Stomach smooth muscle (tissue), 2 donors: ENCODE measurements around the gene TMCC2.
"Not testable (repeated sequence)": the region's sequence is repeated elsewhere in the genome, so short reads cannot be mapped to it uniquely, and the experiment has no call there.

Experiments
- H3K27ac ChIP-seq: one replicate; pipeline ENCODE4 v1.7.0; 2013; ENCODE audit warnings: mild to moderate bottlenecking, low read length, inconsistent platforms
- H3K27me3 ChIP-seq, 2 donors: one replicate each; pipeline ENCODE4 v1.7.0; 2013; ENCODE audit warnings: low read length in 2 of 2; ENCODE audit not compliant: insufficient read depth in 2 of 2, control insufficient read depth in 1 of 2
- H3K36me3 ChIP-seq, 2 donors: one replicate each; pipeline ENCODE4 v1.7.0; 2013; ENCODE audit warnings: low read length in 2 of 2; ENCODE audit not compliant: control insufficient read depth in 2 of 2, insufficient read depth in 2 of 2
- H3K4me1 ChIP-seq: one replicate; pipeline ENCODE4 v1.7.0; 2013; ENCODE audit warnings: low read length; ENCODE audit not compliant: control insufficient read depth, insufficient read depth
- H3K4me3 ChIP-seq, 2 donors: one replicate each; pipeline ENCODE4 v1.7.0; 2013; ENCODE audit warnings: low read length in 2 of 2
- H3K9ac ChIP-seq, 2 donors: one replicate each; pipeline ENCODE4 v1.7.0; 2013; ENCODE audit warnings: low read length in 2 of 2, mild to moderate bottlenecking in 1 of 2
- H3K9me3 ChIP-seq, 2 donors: one replicate each; pipeline ENCODE4 v1.7.0; 2013; ENCODE audit warnings: low read length in 2 of 2; ENCODE audit not compliant: control insufficient read depth in 2 of 2
- donor health status: healthy.
- donor health status: Pancreatic carcinoma.

The TMCC2 gene

DNA sequence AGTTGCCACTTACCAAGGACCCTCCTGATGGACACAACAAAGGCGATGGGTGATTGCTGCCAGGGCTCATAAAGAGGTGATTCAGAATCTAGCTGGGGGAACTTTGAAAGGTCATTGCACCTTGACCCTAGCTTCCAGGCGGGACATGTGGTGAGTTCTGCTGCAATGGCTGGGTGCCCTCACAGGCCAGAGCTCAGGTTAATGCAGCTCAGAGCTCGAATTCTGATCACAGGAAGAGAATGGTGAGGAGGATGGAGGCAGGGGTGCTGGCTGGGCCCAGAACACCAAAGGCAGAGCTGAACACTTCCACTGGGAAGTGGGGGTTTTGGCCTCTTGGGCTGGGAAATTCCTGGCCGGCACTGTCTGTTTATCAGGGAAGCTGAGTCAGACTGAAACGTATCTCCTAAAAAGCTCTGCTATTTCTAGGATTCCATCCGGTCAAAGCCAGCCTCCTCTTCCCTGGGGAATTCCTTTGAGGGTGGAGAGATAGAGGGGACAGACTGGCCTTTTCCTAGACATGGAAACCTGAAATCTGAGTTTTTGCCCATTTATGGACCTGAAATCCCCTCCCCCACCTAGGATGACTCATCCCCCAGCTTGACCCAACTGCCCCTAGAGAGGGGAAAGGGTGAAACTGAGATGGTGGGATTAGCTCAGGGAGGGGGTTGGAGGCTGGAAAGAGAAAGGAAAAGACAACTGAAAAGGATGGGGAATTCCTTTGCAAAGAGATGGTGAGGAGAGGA, 66.6 kb downstream of the TMCC2 start:
- Histone ChIP-seq H3K27ac (peak overlapping the region; percentile 11), H3K9me3 (no peaks in the 10 kb centered on the region), H3K4me1 (peaks cover 7% of the 10 kb centered on the region), H3K27me3 (no peaks in the 10 kb centered on the region), H3K9ac (no peak overlapping the region), H3K36me3 (no peaks in the 10 kb centered on the region), H3K4me3 (no peak overlapping the region)

DNA sequence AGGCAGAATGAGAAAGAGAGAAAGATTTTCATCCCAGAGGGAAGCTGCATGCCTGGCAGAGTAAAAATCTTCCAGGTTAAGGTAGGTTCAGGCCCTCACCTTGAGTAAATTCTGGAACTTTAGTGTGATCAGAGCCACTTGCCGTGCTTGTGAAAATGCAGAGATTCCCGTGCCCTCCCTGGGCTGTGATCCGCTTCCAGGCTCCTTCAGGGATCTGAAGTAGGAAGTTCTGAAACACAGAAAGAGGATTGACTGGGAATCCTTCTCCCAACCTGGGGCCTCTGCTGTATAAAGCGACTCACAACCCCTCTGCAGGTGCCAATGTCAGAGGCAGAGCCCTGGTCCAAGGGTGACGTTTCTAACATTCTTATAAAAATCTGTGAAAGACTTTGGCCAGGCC, 67.2 kb downstream of the TMCC2 start:
- peaks cover 7% of the 10 kb centered on the region for H3K4me1 ChIP-seq
- H3K9ac ChIP-seq, result peak overlapping the region in 1 of 2 donors; percentile 13
- H3K27me3 ChIP-seq, result no peaks in the 10 kb centered on the region
- no peaks in the 10 kb centered on the region for H3K36me3 ChIP-seq
- H3K27ac ChIP-seq, result no peak overlapping the region
- H3K4me3 ChIP-seq, result no peak overlapping the region
- H3K9me3 ChIP-seq, result no peaks in the 10 kb centered on the region

- H3K27ac ChIP-seq, result no peak overlapping the region
- H3K9ac ChIP-seq, result no peak overlapping the region
- H3K9me3 ChIP-seq, result no peaks in the 10 kb centered on the region
- no peak overlapping the region for H3K4me3 ChIP-seq
- no peaks in the 10 kb centered on the region for H3K36me3 ChIP-seq
- peaks cover 11% of the 10 kb centered on the region for H3K4me1 ChIP-seq
- no peaks in the 10 kb centered on the region for H3K27me3 ChIP-seq
These were observed 68.4 kb downstream of the TMCC2 start for GRCh38 chr1:205296154-205296553.

DNA sequence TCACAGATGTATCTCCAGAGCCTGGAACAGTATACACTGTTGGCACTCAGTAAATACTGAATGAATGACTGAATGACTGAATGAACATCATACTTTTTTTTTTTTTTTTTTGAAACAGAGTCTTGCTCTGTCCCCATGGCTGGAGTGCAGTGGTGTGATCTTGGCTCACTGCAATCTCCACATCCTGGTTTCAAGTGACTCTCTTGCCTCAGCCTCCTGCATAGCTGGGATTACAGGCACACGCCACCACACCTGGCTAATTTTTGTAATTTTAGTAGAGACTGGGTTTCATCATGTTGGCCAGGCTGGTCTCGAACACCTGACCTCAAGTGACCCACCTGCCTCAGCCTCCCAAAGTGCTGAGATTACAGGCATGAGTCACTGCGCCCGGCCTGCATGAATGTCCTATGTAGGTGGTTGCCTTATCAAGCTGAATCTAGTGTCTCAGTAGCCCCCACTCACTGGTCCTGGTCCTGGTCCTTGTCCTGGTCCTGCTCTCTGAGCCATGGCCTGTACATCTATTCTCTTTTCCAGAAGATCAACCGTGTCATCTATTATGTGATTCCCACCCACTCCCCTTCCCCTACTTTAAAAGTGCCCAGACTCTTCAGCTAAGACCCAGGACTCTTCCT, 69.9 kb downstream of the TMCC2 start:
- H3K4me1 ChIP-seq, result peaks cover 19% of the 10 kb centered on the region
- not testable (repeated sequence) for H3K9me3 ChIP-seq, H3K27me3 ChIP-seq, H3K36me3 ChIP-seq, H3K9ac ChIP-seq, H3K27ac ChIP-seq, H3K4me3 ChIP-seq

DNA sequence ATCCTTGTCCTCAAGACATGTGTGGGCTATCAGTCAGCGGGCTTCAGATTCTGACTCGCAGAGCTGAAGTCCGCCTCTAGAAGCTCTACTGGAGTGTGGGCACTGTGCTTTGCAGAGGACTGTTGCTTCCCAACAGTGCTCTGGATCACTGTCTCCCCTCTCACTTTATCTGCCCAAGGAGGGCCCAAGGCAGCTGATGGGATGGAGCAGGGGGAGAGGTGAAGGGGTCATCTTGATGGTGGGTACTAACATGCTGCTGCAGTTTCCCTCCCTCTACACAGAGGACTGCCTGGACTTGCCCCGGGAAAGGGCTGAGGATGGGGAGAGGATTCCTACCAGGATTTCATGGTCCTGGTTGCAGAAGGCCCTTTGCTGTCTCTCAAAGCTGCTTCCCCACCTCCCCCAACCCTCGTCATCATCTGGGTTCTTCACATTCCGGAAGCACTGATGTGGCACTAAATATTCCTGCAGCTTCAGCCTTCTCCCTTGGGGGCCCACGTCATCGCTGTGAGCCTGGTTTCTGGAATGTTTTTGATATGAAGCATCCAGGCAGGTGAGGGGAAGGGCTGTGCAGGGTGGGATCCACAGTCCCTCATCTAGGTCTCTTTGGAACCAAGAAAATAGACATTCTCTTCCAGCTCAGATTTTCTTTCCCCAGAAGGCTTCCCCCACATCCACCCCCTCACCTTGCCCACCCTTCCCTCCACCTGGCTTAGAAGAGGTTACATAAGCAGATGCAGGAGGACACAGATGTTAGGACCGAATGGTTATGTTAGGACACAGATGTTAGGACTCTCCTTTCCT, 70.6 kb downstream of the TMCC2 start:
- H3K27me3 ChIP-seq, result no peaks in the 10 kb centered on the region
- no peak overlapping the region for H3K9ac ChIP-seq
- no peaks in the 10 kb centered on the region for H3K9me3 ChIP-seq
- no peaks in the 10 kb centered on the region for H3K36me3 ChIP-seq
- H3K4me3 ChIP-seq, result no peak overlapping the region
- no peak overlapping the region for H3K27ac ChIP-seq
- H3K4me1 ChIP-seq, result peaks cover 19% of the 10 kb centered on the region

- Histone ChIP-seq H3K36me3 (peaks cover 0 to 3% of the 10 kb centered on the region in 2 donors), H3K27ac (no peak overlapping the region), H3K9ac (no peak overlapping the region), H3K27me3 (no peaks in the 10 kb centered on the region), H3K4me1 (peaks cover 12% of the 10 kb centered on the region), H3K9me3 (no peaks in the 10 kb centered on the region), H3K4me3 (no peak overlapping the region)
These were observed 72.4 kb downstream of the TMCC2 start for GRCh38 chr1:205300149-205300548.

DNA sequence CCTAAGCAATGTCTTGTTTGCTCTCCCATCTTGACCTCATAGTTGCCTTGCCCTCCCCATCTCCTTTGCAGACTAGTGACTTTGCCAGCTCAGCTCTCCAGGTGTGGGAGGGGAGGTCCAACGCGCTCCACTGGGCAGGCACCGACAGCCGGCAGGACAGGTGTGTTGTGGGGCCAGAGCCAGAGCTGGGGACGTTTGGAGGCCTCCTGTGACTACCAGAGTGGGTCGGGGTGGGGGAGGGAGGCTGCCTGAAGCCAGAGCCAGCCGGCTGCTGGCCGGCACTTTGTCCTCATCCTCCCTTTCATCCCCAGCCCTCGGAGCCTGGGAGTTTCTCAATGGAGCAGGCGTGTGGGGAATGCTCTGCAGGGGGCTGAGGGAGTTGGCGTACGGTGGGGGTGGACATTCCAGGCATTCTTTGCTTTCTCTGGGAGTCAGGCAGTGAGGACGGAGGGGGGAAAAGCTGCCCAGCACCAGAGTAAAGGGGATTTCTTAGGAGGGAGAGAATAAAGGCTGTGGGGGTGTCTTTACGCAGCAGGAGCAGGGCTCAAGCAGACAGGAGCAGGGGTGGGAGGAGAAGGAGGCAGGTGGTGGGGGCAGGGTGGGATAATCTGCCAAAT, 73.6 kb downstream of the TMCC2 start:
- no peaks in the 10 kb centered on the region for H3K27me3 ChIP-seq
- no peaks in the 10 kb centered on the region for H3K9me3 ChIP-seq
- H3K27ac ChIP-seq, result no peak overlapping the region
- H3K4me1 ChIP-seq, result peaks cover 12% of the 10 kb centered on the region
- H3K4me3 ChIP-seq, result no peak overlapping the region
- H3K9ac ChIP-seq, result no peak overlapping the region
- peaks cover 0 to 3% of the 10 kb centered on the region in 2 donors for H3K36me3 ChIP-seq

- H3K27me3 ChIP-seq, result no peaks in the 10 kb centered on the region
- H3K9ac ChIP-seq, result no peak overlapping the region
- peaks cover 0 to 3% of the 10 kb centered on the region in 2 donors for H3K36me3 ChIP-seq
- no peaks in the 10 kb centered on the region for H3K9me3 ChIP-seq
- peaks cover 12% of the 10 kb centered on the region for H3K4me1 ChIP-seq
- no peak overlapping the region for H3K27ac ChIP-seq
- H3K4me3 ChIP-seq, result no peak overlapping the region
These were observed 74.3 kb downstream of the TMCC2 start for GRCh38 chr1:205301842-205302588.

DNA sequence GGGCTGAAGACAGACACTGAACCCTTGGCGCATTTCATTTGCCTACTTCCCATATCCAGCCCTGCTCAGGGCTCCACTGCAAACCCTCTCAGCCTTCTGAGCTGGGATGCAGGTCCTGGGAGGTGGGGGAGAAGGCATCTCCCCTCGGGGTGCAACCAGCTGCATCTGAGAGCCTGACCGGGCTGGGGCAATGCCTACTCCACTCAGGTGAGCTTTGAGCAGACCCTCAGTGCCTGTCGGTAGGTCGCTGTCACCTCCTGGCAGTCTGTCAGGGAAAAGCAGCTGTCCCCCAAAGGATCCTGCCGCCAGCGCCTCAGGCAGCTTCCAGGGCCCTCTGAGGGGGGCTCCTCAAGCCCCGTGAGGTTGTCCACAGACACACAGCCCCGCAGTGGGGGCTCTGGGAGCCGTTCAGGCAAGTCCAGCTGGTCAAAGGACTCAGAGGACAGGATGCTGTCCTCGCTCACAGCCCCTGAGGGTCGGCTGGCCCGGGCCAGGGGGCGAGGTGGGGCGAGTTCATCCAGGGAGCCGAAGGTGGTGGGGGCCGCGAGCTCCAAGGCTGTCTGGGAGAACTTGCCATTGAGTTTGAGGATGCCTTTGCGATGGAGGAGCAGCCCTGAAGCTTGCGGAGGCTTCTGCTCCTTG, 75.6 kb downstream of the TMCC2 start:
- peaks cover 0 to 3% of the 10 kb centered on the region in 2 donors for H3K36me3 ChIP-seq
- no peaks in the 10 kb centered on the region for H3K9me3 ChIP-seq
- H3K4me3 ChIP-seq, result no peak overlapping the region
- peaks cover 12% of the 10 kb centered on the region for H3K4me1 ChIP-seq
- H3K27ac ChIP-seq, result no peak overlapping the region
- H3K27me3 ChIP-seq, result no peaks in the 10 kb centered on the region
- H3K9ac ChIP-seq, result no peak overlapping the region
